Common myeloid progenitor, CD34-positive (primary cell): ENCODE results near the gene LMO2.
A peak's percentile ranks its signal among the peaks of the same experiment; 100 is the strongest.

Experiments
- CTCF ChIA-PET: fragments of 350-600 bp; sonication (Branson Sonifier 250); formaldehyde crosslinking; loops from one replicate; lab custom pipeline; 2021; ENCODE audit warnings: antibody characterized with exemption; lab: Charles Lee
- POLR2A ChIA-PET: fragments of 350-600 bp; sonication (Branson Sonifier 250); formaldehyde crosslinking; loops from one replicate; lab custom pipeline; 2021; ENCODE audit warnings: antibody characterized with exemption; lab: Charles Lee
- DNase-seq, 3 donors: peaks; one replicate each; pipeline versions ENCODE4 v3.0.0 to v3.0.0-alpha.2; 2013
- H3K27ac ChIP-seq, 2 experiments: 1 replicate in 1 of 2; 2 replicates in 1 of 2; pipeline ENCODE4 v1.7.0; 2013; ENCODE audit warnings: inconsistent platforms in 2 of 2, low read length in 2 of 2, mild to moderate bottlenecking in 2 of 2, low read depth in 1 of 2, moderate library complexity in 1 of 2; ENCODE audit not compliant: severe bottlenecking in 2 of 2, insufficient read depth in 1 of 2, poor library complexity in 1 of 2
- H3K27me3 ChIP-seq, 5 experiments: replicated peaks in 2 of 5; 1 replicate in 3 of 5; 2 replicates in 2 of 5; pipeline versions ENCODE4 v1.6.1 to v1.7.0; 2013; ENCODE audit warnings: low read length in 4 of 5, mild to moderate bottlenecking in 2 of 5, moderate library complexity in 2 of 5, inconsistent platforms in 1 of 5; ENCODE audit not compliant: insufficient read depth in 5 of 5, control insufficient read depth in 4 of 5
- H3K36me3 ChIP-seq, 4 experiments: 1 replicate in 2 of 4; 2 replicates in 2 of 4; pipeline versions ENCODE4 v1.6.1 to v1.7.0; 2013; ENCODE audit warnings: low read length in 3 of 4, control low read depth in 1 of 4, mild to moderate bottlenecking in 1 of 4; ENCODE audit not compliant: control insufficient read depth in 4 of 4, insufficient read depth in 4 of 4
- H3K4me1 ChIP-seq, 4 experiments: 1 replicate in 3 of 4; 2 replicates in 1 of 4; pipeline versions ENCODE4 v1.6.1 to v1.7.1; 2013; ENCODE audit warnings: low read length in 3 of 4, mild to moderate bottlenecking in 3 of 4, control low read depth in 1 of 4, inconsistent platforms in 1 of 4, moderate library complexity in 1 of 4; ENCODE audit not compliant: control insufficient read depth in 4 of 4, insufficient read depth in 4 of 4; ENCODE audit errors: control extremely low read depth in 1 of 4
- H3K4me3 ChIP-seq, 7 experiments: 1 replicate in 4 of 7; 2 replicates in 3 of 7; pipeline versions ENCODE4 v1.5.1 to v1.7.0; 2013; ENCODE audit warnings: mild to moderate bottlenecking in 7 of 7, low read length in 6 of 7, moderate library complexity in 6 of 7, inconsistent platforms in 2 of 7, low read depth in 2 of 7, control low read depth in 1 of 7; ENCODE audit not compliant: insufficient read depth in 4 of 7, control insufficient read depth in 1 of 7; ENCODE audit errors: extremely low read depth in 1 of 7
- H3K9me3 ChIP-seq, 5 experiments: 1 replicate in 4 of 5; 2 replicates in 1 of 5; pipeline versions ENCODE4 v1.6.1 to v1.7.1; 2013; ENCODE audit warnings: low read length in 4 of 5, mild to moderate bottlenecking in 2 of 5, inconsistent platforms in 1 of 5, low read depth in 1 of 5, moderate library complexity in 1 of 5; ENCODE audit not compliant: control insufficient read depth in 4 of 5, insufficient read depth in 2 of 5; ENCODE audit errors: control extremely low read depth in 1 of 5
- WGBS: methylation state at CpG from one replicate; pipeline ENCODE4 v1.1.5; 2013; ENCODE audit not compliant: insufficient coverage; 5-methylcytosine and 5-hydroxymethylcytosine counted together

Gene LMO2

DNA sequence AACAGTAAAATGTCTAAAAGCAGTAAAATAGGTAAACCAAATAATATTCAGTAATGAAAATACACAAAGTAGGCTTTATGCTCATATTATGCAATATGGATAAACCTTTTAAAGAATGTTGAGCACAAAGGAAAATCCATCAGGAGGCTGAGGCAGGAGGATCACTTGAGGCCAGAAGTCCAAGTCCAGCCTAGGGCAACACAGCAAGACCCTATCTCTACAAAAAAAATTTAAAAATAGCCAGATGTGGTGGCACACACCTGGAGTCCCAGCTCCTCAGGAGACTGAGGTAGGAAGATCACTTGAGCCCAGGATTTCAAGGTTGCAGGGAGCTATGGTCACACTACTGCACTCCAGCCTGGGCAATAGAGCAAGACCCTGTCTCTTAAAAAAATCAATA, 17.7 kb upstream of the LMO2 start:
- CTCF ChIA-PET: interaction anchor here (1.0 to 11.7 kb wide), 8 partner anchors 10 to 61 kb away, joined by 3 to 89 read pairs (median 12); partner anchors contain the start of gene LMO2
- Histone ChIP-seq H3K4me1 (peaks cover 25 to 63% (median 42%) of the 10 kb centered on the region in 4 experiments), H3K36me3 (no peaks in the 10 kb centered on the region), H3K9me3 (peaks cover 0 to 8% (median 3%) of the 10 kb centered on the region in 5 experiments), H3K4me3 (no peak overlapping the region), H3K27me3 (no peaks in the 10 kb centered on the region), H3K27ac (no peak overlapping the region)
- POLR2A ChIA-PET: no interaction called here
- DNase-seq: no peak

DNA sequence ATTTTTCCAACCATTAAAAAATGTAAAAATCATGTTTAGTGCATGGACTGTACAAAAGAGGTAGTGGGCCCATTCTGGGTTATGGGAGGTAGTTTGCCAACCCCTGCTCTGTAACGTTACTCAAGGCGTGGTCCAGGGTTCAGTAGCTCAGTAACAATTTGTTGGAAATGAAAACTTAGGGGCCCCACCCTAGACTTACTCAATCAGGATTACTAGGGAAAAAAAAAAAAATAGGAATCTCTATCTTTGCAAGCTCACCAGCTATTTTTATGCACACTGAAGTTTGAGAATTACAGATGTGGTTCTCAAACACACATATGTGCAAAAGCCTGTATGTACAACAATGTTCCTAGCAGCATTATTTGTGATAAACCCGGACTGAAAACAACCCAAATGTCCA, 17.3 kb upstream of the LMO2 start:
- ChIA-PET CTCF (interaction anchor here (1.0 to 3.6 kb wide), 7 partner anchors 10 to 79 kb away, joined by 3 to 20 read pairs (median 5); no protein-coding TSS in a partner anchor), POLR2A (no interaction called here)
- WGBS: 88% methylated on average over 2 of the region's 3 CpGs
- Histone ChIP-seq H3K27ac (no peak overlapping the region), H3K9me3 (peaks cover 0 to 8% (median 3%) of the 10 kb centered on the region in 5 experiments), H3K4me1 (peaks cover 25 to 63% (median 42%) of the 10 kb centered on the region in 4 experiments), H3K27me3 (no peaks in the 10 kb centered on the region), H3K36me3 (no peaks in the 10 kb centered on the region), H3K4me3 (no peak overlapping the region)
- no peak for DNase-seq

DNA sequence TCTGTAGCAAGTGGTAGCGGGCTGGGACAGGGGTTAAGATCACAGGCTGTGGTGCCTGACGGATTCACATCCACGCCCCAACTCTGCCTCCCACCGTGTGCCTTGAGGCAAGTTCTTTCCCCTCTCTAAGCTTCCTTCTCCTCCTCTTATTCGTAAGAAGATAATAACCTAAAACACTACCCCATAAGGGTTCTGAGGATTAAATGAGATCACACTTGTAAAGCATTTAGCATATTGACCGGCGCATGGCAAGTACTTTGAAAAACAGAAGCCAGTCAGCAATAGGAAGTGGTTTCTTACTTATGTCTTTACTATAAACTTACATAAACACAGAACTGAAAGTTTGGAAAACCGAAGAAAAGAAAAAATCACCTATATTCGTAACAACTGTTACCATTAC, 15.5 kb upstream of the LMO2 start:
- POLR2A ChIA-PET: interaction anchor here (0.6 kb wide), 2 partner anchors 12 to 27 kb away, joined by 3 to 4 read pairs; no protein-coding TSS in a partner anchor
- CTCF ChIA-PET: interaction anchor here (0.6 to 1.4 kb wide), 2 partner anchors 12 to 16 kb away, joined by 3 read pairs; no protein-coding TSS in a partner anchor
- Histone ChIP-seq H3K27me3 (no peaks in the 10 kb centered on the region), H3K4me3 (peak overlapping the region in 4 of 7 experiments; percentile 1 to 48 (median 24)), H3K4me1 (peaks cover 23 to 56% (median 40%) of the 10 kb centered on the region in 4 experiments), H3K27ac (peak overlapping the region; percentile 13 to 64), H3K36me3 (no peaks in the 10 kb centered on the region), H3K9me3 (peaks cover 0 to 8% (median 3%) of the 10 kb centered on the region in 5 experiments)
- WGBS: 56% methylated on average over 3 of the region's 9 CpGs
- peak in 2 of 3 donors; percentile 74 to 81 for DNase-seq

DNA sequence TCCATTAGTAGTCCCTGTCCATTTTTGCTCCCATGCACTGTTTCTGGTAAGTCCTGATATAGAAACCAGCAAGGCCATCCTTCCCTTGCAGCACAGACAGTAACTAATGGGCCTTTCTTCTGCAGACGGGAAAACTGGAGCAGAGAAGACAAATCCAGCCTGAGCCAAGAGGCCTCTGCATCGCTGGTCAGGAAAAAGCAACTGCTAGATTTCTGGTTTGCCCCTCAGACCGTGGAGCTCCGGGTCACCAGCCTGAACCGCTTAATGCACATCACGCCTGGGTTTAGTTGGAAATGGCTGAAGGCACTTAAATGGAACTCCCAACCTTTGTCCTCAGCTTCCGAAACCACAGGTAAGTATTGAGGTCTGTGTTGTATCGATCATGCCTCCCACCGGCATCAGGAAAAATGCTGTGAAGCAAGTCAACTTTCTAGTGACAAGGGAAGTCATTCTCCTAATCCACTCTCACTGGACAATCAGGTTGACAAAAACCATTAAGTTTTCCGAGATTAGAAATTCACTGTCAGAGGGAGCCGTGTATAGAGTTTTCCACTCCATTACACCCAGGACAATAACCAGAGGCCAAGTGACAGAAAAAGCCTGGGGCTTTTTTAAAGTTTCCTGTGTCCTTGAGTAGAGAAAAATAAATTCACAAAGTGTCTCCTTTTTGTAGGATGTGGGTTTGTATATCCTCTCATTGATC, 14.8 kb upstream of the LMO2 start:
- ChIA-PET POLR2A (interaction anchor here (0.6 kb wide), 2 partner anchors 11 to 26 kb away, joined by 3 to 4 read pairs; no protein-coding TSS in a partner anchor), CTCF (interaction anchor here (0.7 to 1.4 kb wide), 4 partner anchors 17 to 40 kb away, joined by 3 to 4 read pairs (median 3); no protein-coding TSS in a partner anchor)
- DNase-seq: no peak
- Histone ChIP-seq H3K27ac (peak overlapping the region in 1 of 2 experiments; percentile 64), H3K9me3 (peaks cover 0 to 8% (median 3%) of the 10 kb centered on the region in 5 experiments), H3K36me3 (no peaks in the 10 kb centered on the region), H3K4me3 (peak overlapping the region in 1 of 7 experiments; percentile 22), H3K27me3 (no peaks in the 10 kb centered on the region), H3K4me1 (peaks cover 16 to 49% (median 32%) of the 10 kb centered on the region in 4 experiments)
- 97% methylated on average over 8 of the region's 11 CpGs for WGBS

DNA sequence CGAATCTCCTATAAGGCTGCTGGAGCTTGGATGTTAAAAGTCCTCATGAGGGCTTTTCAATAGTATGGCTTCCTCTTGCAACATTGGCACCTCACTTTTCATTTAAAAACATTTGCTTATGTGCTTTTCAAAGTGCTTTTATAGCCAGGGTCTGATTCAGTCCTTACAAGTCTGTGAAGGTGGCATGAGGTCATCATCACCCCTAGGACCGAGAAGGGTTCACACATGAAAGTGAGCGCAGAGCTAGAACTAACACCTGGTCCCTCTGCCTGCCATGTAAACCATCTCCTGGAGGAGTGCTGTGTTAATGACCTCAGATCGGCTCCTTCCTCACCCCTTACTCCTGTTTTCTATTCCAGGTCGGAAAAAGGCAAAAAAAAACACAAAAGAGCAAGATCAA, 12.2 kb upstream of the LMO2 start:
- 93% methylated on average over 4 of the region's 5 CpGs for WGBS
- no peak overlapping the region for H3K27ac ChIP-seq
- no peak for DNase-seq
- H3K36me3 ChIP-seq: no peaks in the 10 kb centered on the region
- H3K27me3 ChIP-seq: no peaks in the 10 kb centered on the region
- ChIA-PET CTCF (interaction anchor here (1.0 kb wide), 1 partner anchor 27 kb away, joined by 4 read pairs; no protein-coding TSS in a partner anchor), POLR2A (no interaction called here)
- H3K4me1 ChIP-seq: peaks cover 22 to 49% (median 37%) of the 10 kb centered on the region in 4 experiments
- H3K9me3 ChIP-seq: peaks cover 0 to 8% (median 3%) of the 10 kb centered on the region in 5 experiments
- no peak overlapping the region for H3K4me3 ChIP-seq

DNA sequence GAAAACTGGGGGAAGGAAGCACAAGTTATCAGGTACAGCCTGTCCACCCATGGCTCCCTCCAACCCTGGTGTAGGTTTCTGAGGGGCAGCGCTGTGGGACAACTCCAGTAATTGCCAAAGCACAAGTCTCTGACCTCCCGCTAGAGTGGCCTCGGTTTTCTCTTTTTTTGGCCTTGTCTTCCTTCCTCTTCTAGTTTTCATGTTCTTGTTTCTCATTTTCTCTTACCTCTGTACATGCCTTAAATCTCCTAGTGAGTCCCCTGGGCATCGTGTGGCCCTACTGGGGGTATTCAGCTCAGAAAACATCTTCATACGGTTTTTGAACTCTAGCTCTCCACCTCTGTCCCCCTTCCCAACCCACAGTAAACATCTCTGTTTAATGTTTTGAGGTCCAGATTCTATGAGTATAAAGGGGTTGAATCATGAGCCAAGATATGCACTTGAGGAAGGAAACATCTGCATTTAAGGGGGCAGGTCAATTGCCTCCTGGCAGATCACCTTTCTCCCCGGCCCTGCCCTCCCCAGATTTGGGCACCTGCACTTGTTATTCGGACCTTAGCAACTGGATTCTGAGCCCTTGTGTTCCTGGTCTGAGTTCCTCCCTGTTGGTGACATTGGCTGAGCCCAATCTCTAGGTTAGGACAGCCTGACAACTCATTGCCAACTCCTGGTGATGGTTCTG, 8.4 kb upstream of the LMO2 start:
- Histone ChIP-seq H3K9me3 (no peaks in the 10 kb centered on the region), H3K36me3 (no peaks in the 10 kb centered on the region), H3K4me1 (peaks cover 29 to 60% (median 56%) of the 10 kb centered on the region in 4 experiments), H3K4me3 (peak overlapping the region in 1 of 7 experiments; percentile 24), H3K27me3 (no peaks in the 10 kb centered on the region), H3K27ac (no peak overlapping the region)
- peak in 1 of 3 donors; percentile 60 for DNase-seq
- ChIA-PET CTCF (interaction anchor here (1.0 to 3.4 kb wide), 5 partner anchors 10 to 39 kb away, joined by 3 to 14 read pairs (median 3); no protein-coding TSS in a partner anchor), POLR2A (interaction anchor here (1.3 kb wide), 1 partner anchor 19 kb away, joined by 3 read pairs; no protein-coding TSS in a partner anchor)
- 22% methylated on average over 6 of the region's 7 CpGs for WGBS
